SK-MEL-5 (cell line): ENCODE results near the gene MTR. TPM values are rescaled to one million over a fixed set of nuclear protein-coding genes. Genes with fewer than 3 reads are reported as not detected.

Source experiments
- DNase-seq: peaks from one replicate; pipeline ENCODE4 v3.0.0-alpha.2; 2016; ENCODE audit warnings: low read depth, low spot score
- in situ Hi-C: cut with HindIII; loops from 2 replicates; pipeline ENCODE4 v1.10.0; 2016; ENCODE audit warnings: low sequenced_read_pairs, high pct_unique_total_duplicates, low pct_unique_long_range_greater_than_20kb
- total RNA-seq: library from RNA; depleted of rRNA; stranded (reverse); fragments of >200 nt; shearing (Covaris generic); gene quantifications from 2 replicates; pipeline ENCODE4 v1.2.3, GENCODE V29; 2014

Gene MTR
- total RNA-seq, 1 experiment from 2014 or later, result 27.5 TPM

GRCh38 chr1:236766506-236766905 is 28.6 kb upstream of the MTR start:
- in situ Hi-C loops, result no loop called here
- no peak for DNase-seq

- DNase-seq, result no peak
- in situ Hi-C loops, result no loop called here
These were observed 27.8 kb upstream of the MTR start for GRCh38 chr1:236767276-236767675.

GRCh38 chr1:236768601-236769000 is 26.5 kb upstream of the MTR start:
- DNase-seq, result no peak

GRCh38 chr1:236773919-236774318 is 21.2 kb upstream of the MTR start:
- in situ Hi-C loops, result no loop called here
- DNase-seq, result no peak

More at GRCh38 chr1:236768601-236769000, 26.5 kb upstream of the MTR start:
- in situ Hi-C loops, result no loop called here

- in situ Hi-C loops, result no loop called here
- DNase-seq, result peak; percentile 68
These were observed 20.2 kb upstream of the MTR start for GRCh38 chr1:236774926-236775325.

GRCh38 chr1:236779312-236779711 is 15.8 kb upstream of the MTR start:
- DNase-seq, result no peak
- in situ Hi-C loops, result no loop called here

GRCh38 chr1:236785477-236785876 is 9.6 kb upstream of the MTR start:
- in situ Hi-C loops, result no loop called here
- no peak for DNase-seq

GRCh38 chr1:236786453-236786852 is 8.6 kb upstream of the MTR start:
- in situ Hi-C loops, result no loop called here
- DNase-seq, result no peak

GRCh38 chr1:236794585-236795034 is 482 bp upstream of the MTR start:
- in situ Hi-C loops, result no loop called here
- no peak for DNase-seq

GRCh38 chr1:236795757-236796667 is 920 bp downstream of the MTR start:
- in situ Hi-C loops, result no loop called here
- DNase-seq, result peak; percentile 27

GRCh38 chr1:236799001-236799400 is 3.9 kb downstream of the MTR start:
- DNase-seq, result no peak
- in situ Hi-C loops, result no loop called here

- no peak for DNase-seq
- in situ Hi-C loops, result no loop called here
These were observed 5.0 kb downstream of the MTR start for GRCh38 chr1:236800002-236800620.

GRCh38 chr1:236800623-236801022 is 5.5 kb downstream of the MTR start:
- DNase-seq, result no peak
- in situ Hi-C loops, result no loop called here

GRCh38 chr1:236802264-236802663 is 7.2 kb downstream of the MTR start:
- DNase-seq, result no peak
- in situ Hi-C loops, result no loop called here

GRCh38 chr1:236806634-236807033 is 11.5 kb downstream of the MTR start:
- DNase-seq, result no peak
- in situ Hi-C loops, result no loop called here

GRCh38 chr1:236808005-236808404 is 12.9 kb downstream of the MTR start:
- no peak for DNase-seq
- in situ Hi-C loops, result no loop called here

GRCh38 chr1:236808564-236809130 is 13.6 kb downstream of the MTR start:
- DNase-seq, result no peak
- in situ Hi-C loops, result no loop called here

GRCh38 chr1:236809148-236809547 is 14.1 kb downstream of the MTR start:
- in situ Hi-C loops, result no loop called here
- no peak for DNase-seq

GRCh38 chr1:236810018-236810417 is 14.9 kb downstream of the MTR start:
- DNase-seq, result no peak
- in situ Hi-C loops, result no loop called here
